Loucy (cell line): Measurements from ENCODE around the gene LONP2.
A peak's percentile ranks its signal among the peaks of the same experiment; 100 is the strongest.
"Not testable (repeated sequence)": the region's sequence is repeated elsewhere in the genome, so short reads cannot be mapped to it uniquely, and the experiment has no call there.

ENCODE experiments used
- H2AFZ ChIP-seq: fragments of 200-600 bp; sonication (generic); 2 replicates; pipeline ENCODE4 v1.6.0; 2016; ENCODE audit warnings: antibody characterized with exemption, mild to moderate bottlenecking, low read length, moderate library complexity
- H3F3A ChIP-seq: fragments of 200-600 bp; 2 replicates; pipeline ENCODE4 v1.6.0; 2016; ENCODE audit warnings: antibody characterized with exemption, low read depth, mild to moderate bottlenecking
- H3K27me3 ChIP-seq: fragments of 200-600 bp; sonication (generic); 2 replicates; pipeline ENCODE4 v1.6.1; 2014; ENCODE audit warnings: low read length, mild to moderate bottlenecking; ENCODE audit not compliant: insufficient read depth, poor library complexity, severe bottlenecking
- H3K36me3 ChIP-seq: fragments of 200-600 bp; sonication (generic); 2 replicates; pipeline ENCODE4 v1.6.1; 2016; ENCODE audit warnings: low read length; ENCODE audit not compliant: insufficient read depth
- H3K4me1 ChIP-seq: fragments of 200-600 bp; sonication (generic); 2 replicates; pipeline ENCODE4 v1.5.1; 2014; ENCODE audit warnings: low read length, mild to moderate bottlenecking; ENCODE audit not compliant: insufficient read depth, poor library complexity, severe bottlenecking
- H3K4me2 ChIP-seq: fragments of 200-600 bp; sonication (generic); 2 replicates; pipeline ENCODE4 v1.6.0; 2014; ENCODE audit warnings: antibody characterized with exemption, low read length, low read depth, mild to moderate bottlenecking; ENCODE audit not compliant: poor library complexity, severe bottlenecking
- H3K4me3 ChIP-seq: fragments of 200-600 bp; sonication (generic); 2 replicates; pipeline ENCODE4 v1.5.1; 2014; ENCODE audit warnings: low read length, mild to moderate bottlenecking, mixed read lengths; ENCODE audit not compliant: poor library complexity, severe bottlenecking
- H3K79me2 ChIP-seq: fragments of 200-600 bp; sonication (generic); 2 replicates; pipeline ENCODE4 v1.6.1; 2014; ENCODE audit warnings: low read length; ENCODE audit not compliant: insufficient read depth
- H3K9ac ChIP-seq: fragments of 200-600 bp; sonication (generic); 2 replicates; pipeline ENCODE4 v1.6.0; 2014; ENCODE audit warnings: mild to moderate bottlenecking, low read depth, low read length, moderate library complexity; ENCODE audit not compliant: poor library complexity, severe bottlenecking
- H3K9me2 ChIP-seq: fragments of 200-600 bp; sonication (generic); replicated peaks from 2 replicates; pipeline ENCODE4 v1.6.1; 2016; ENCODE audit warnings: low read depth, low read length, mixed read lengths
- H3K9me3 ChIP-seq: fragments of 200-600 bp; sonication (generic); 2 replicates; pipeline ENCODE4 v1.6.1; 2014; ENCODE audit warnings: mild to moderate bottlenecking, antibody characterized with exemption, low read length, low read depth; ENCODE audit not compliant: insufficient read depth
- H4K20me1 ChIP-seq: fragments of 200-600 bp; sonication (generic); 2 replicates; pipeline ENCODE4 v1.6.0; 2014; ENCODE audit warnings: antibody characterized with exemption, low read length, mild to moderate bottlenecking; ENCODE audit not compliant: insufficient read depth, poor library complexity, severe bottlenecking
- CTCF ChIP-seq: fragments of 200-600 bp; sonication (generic); conservative IDR thresholded peaks from 2 replicates; pipeline ENCODE4 v1.5.1; 2014; ENCODE audit warnings: mild to moderate bottlenecking, antibody characterized with exemption, low read length
- EZH2phosphoT487 ChIP-seq: fragments of 200-600 bp; IDR thresholded peaks from 2 replicates; pipeline ENCODE4 v1.6.1; 2018; ENCODE audit warnings: antibody characterized with exemption, mild to moderate bottlenecking, moderate library complexity, borderline replicate concordance

Gene LONP2

DNA sequence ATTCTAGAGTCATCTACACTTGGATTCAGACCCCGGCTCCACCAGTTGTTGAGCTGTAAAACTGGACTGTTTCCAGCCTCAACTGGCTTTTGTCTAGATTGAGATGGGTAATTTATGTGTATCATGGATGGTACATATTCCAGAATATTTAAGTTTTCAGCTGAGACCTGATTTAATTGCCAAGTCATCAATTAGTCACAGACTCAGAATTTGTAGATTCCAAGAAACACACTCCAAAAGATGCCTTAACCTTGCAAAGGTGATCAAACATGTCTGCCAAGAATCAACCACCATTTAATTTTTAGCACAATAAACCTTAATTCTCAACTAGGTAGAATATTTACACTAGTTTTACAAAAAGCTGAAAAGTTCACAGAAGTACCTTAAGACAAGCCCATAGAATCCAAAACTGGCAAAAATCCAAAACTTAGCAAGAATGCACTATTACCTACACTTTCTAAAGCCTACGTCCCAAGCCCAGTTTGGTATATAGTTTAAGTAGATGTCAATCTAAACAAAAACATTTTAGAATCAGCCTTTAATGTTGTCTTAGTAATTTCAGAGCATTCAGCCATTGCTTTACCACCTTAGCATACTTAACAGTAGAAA, 123.4 kb downstream of the LONP2 start:
- Histone ChIP-seq H3K9ac (no peak overlapping the region), H3K27me3 (no peaks in the 10 kb centered on the region), H3K79me2 (peaks cover 99% of the 10 kb centered on the region), H4K20me1 (peaks cover 97% of the 10 kb centered on the region), H3K4me1 (peaks cover 20% of the 10 kb centered on the region), H3K36me3 (no peaks in the 10 kb centered on the region), H3K4me3 (peak overlapping the region; percentile 69), H3K9me2 (no peaks in the 10 kb centered on the region), H3K4me2 (peak overlapping the region; percentile 77), H3K9me3 (no peaks in the 10 kb centered on the region), H2AFZ (no peak overlapping the region), H3F3A (no peaks in the 10 kb centered on the region)
- no peak for TF ChIP-seq CTCF
- no peak for TF ChIP-seq EZH2phosphoT487

DNA sequence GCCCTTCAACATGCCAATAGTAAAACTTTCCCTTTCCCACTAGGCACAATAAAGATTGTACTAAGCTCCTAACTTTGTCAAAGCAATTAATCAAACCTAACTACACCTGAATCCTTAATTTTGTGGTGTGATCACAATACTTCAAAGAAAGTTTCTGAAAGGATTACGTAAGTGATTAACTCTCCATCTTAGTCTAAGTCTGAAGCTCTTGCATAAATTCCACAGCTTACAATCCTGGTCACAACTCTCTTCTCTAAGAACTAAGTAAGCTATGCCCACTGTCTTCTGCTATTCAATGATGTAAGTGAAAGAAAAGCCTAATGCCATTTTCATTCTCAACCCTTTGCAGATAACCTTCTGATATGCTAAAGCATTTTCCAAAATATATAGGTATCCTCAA, 125.7 kb downstream of the LONP2 start:
- no peak overlapping the region for H3K4me3 ChIP-seq
- H3K9ac ChIP-seq: no peak overlapping the region
- H4K20me1 ChIP-seq: peaks cover 99% of the 10 kb centered on the region
- H3K4me1 ChIP-seq: peaks cover 28% of the 10 kb centered on the region
- H3F3A ChIP-seq: no peaks in the 10 kb centered on the region
- TF ChIP-seq EZH2phosphoT487 (no peak), CTCF (no peak)
- H3K9me2 ChIP-seq: no peaks in the 10 kb centered on the region
- H3K4me2 ChIP-seq: no peak overlapping the region
- no peaks in the 10 kb centered on the region for H3K36me3 ChIP-seq
- no peak overlapping the region for H2AFZ ChIP-seq
- H3K9me3 ChIP-seq: no peaks in the 10 kb centered on the region
- H3K79me2 ChIP-seq: peaks cover 100% of the 10 kb centered on the region
- H3K27me3 ChIP-seq: no peaks in the 10 kb centered on the region

GRCh38 chr16:48370229-48370628, 126.1 kb downstream of the LONP2 start:
- no peak overlapping the region for H3K4me2 ChIP-seq
- peaks cover 32% of the 10 kb centered on the region for H3K4me1 ChIP-seq
- peaks cover 100% of the 10 kb centered on the region for H3K79me2 ChIP-seq
- TF ChIP-seq EZH2phosphoT487 (no peak), CTCF (no peak)
- no peaks in the 10 kb centered on the region for H3K9me2 ChIP-seq
- peaks cover 99% of the 10 kb centered on the region for H4K20me1 ChIP-seq
- H2AFZ ChIP-seq: no peak overlapping the region
- no peak overlapping the region for H3K9ac ChIP-seq
- no peaks in the 10 kb centered on the region for H3K36me3 ChIP-seq
- H3F3A ChIP-seq: no peaks in the 10 kb centered on the region
- H3K27me3 ChIP-seq: no peaks in the 10 kb centered on the region
- no peak overlapping the region for H3K4me3 ChIP-seq
- no peaks in the 10 kb centered on the region for H3K9me3 ChIP-seq

DNA sequence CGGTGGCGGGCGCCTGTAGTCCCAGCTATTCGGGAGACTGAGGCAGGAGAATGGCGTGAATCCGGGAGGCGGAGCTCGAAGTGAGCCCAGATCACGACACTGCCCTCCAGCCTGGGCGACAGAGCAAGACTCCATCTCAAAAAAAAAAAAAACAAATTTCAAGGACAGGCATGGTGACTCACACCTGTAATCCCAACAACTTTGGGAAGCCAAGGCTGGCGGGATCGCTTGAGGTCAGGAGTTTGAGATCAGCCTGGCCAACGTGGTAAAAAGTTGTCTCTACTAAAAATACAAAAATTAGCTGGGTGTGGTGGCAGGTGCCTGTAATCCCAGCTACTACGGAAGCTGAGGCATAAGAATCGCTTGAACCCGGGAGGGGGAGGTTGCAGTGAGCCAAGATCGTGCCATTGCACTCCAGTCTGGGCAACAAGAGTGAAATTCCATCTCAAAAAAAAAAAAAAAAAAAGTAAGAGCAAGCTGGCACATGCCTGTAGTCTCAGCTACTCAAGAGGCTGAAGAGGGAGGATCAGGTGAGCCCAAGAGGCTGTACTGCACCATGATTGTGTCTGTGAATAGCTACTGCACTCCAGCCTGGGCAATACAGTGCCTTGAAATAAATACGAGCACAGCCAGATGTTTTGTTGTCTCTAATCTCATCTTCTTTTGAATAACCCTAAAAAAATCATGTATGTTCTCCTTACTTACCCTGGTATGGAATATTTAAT, 126.7 kb downstream of the LONP2 start:
- not testable (repeated sequence) for H3F3A ChIP-seq, H3K9me2 ChIP-seq, H2AFZ ChIP-seq, H3K9ac ChIP-seq, H3K36me3 ChIP-seq, H3K9me3 ChIP-seq, H3K4me3 ChIP-seq, H3K27me3 ChIP-seq, H3K4me2 ChIP-seq
- Histone ChIP-seq H4K20me1 (peaks cover 99% of the 10 kb centered on the region), H3K4me1 (peaks cover 34% of the 10 kb centered on the region), H3K79me2 (peaks cover 100% of the 10 kb centered on the region)
